PC-9 (cell line): ENCODE data around the gene LRMDA. TPM values are rescaled to one million over a fixed set of nuclear protein-coding genes. Genes with fewer than 3 reads are reported as not detected.

Experiments used
- BruUV-seq: library from RNA; stranded (reverse); fragments of 400-500 nt; replicated peaks from 2 replicates; lab custom pipeline; 2021; lab: Mats Ljungman, UMichigan
- CTCF ChIA-PET: fragments of 300-600 bp; sonication (Branson Sonifier 250); formaldehyde crosslinking; loops from one replicate; lab custom pipeline; 2022; ENCODE audit warnings: antibody characterized with exemption; lab: Charles Lee
- POLR2A ChIA-PET: fragments of 300-600 bp; sonication (Branson Sonifier 250); formaldehyde crosslinking; loops from one replicate; lab custom pipeline; 2022; ENCODE audit warnings: antibody characterized with exemption; ENCODE audit not compliant: unreplicated experiment; lab: Charles Lee
- DNase-seq, 2 experiments: peaks; one replicate each; pipeline versions ENCODE4 v3.0.0 to v3.0.0-alpha.2; 2015 to 2022; ENCODE audit warnings: mixed read lengths in 1 of 2
- H2AFZ ChIP-seq: fragments of 200-600 bp; sonication (generic); 2 replicates; pipeline ENCODE4 v1.8.1; 2017; ENCODE audit warnings: antibody characterized with exemption
- H3F3A ChIP-seq: fragments of 200-600 bp; sonication (generic); 2 replicates; pipeline ENCODE4 v1.8.1; 2017; ENCODE audit warnings: antibody characterized with exemption, mild to moderate bottlenecking, low read depth; ENCODE audit not compliant: insufficient read depth
- H3K27ac ChIP-seq: fragments of 200-600 bp; sonication (generic); 2 replicates; pipeline ENCODE4 v1.6.1; 2016; ENCODE audit warnings: mixed run types
- H3K27me3 ChIP-seq: fragments of 200-600 bp; sonication (generic); 2 replicates; pipeline ENCODE4 v1.6.1; 2016; ENCODE audit warnings: low read depth, mixed run types; ENCODE audit not compliant: insufficient read depth
- H3K36me3 ChIP-seq: fragments of 200-600 bp; sonication (generic); 2 replicates; pipeline ENCODE4 v1.6.1; 2016; ENCODE audit warnings: low read depth, mixed run types
- H3K4me1 ChIP-seq: fragments of 200-600 bp; sonication (generic); replicated peaks from 2 replicates; pipeline ENCODE4 v1.6.1; 2016; ENCODE audit warnings: mixed run types; ENCODE audit not compliant: insufficient read depth
- H3K4me2 ChIP-seq: fragments of 200-600 bp; sonication (generic); 2 replicates; pipeline ENCODE4 v1.6.1; 2017; ENCODE audit warnings: mixed run types
- H3K4me3 ChIP-seq: fragments of 200-600 bp; sonication (generic); 2 replicates; pipeline ENCODE4 v1.6.1; 2016; ENCODE audit warnings: mixed run types
- H3K79me2 ChIP-seq: fragments of 200-600 bp; sonication (generic); 2 replicates; pipeline ENCODE4 v1.6.1; 2017; ENCODE audit warnings: low read depth, mixed run types
- H3K9me2 ChIP-seq: fragments of 200-600 bp; sonication (generic); 2 replicates; pipeline ENCODE4 v1.8.1; 2017; ENCODE audit warnings: mild to moderate bottlenecking; ENCODE audit not compliant: insufficient read depth
- H3K9me3 ChIP-seq: fragments of 200-600 bp; sonication (generic); 2 replicates; pipeline ENCODE4 v1.8.1; 2016; ENCODE audit warnings: low read depth; ENCODE audit not compliant: insufficient read depth
- H4K20me1 ChIP-seq: fragments of 200-600 bp; sonication (generic); 2 replicates; pipeline ENCODE4 v1.8.1; 2017; ENCODE audit not compliant: insufficient read depth
- CTCF ChIP-seq: fragments of 200-600 bp; sonication (generic); conservative IDR thresholded peaks from 2 replicates; pipeline ENCODE4 v1.6.1; 2017; ENCODE audit warnings: mixed run types, antibody characterized with exemption, mild to moderate bottlenecking, moderate library complexity
- EZH2 ChIP-seq: fragments of 200-600 bp; sonication (generic); IDR thresholded peaks from 2 replicates; pipeline ENCODE4 v1.8.0; 2017; ENCODE audit warnings: antibody characterized with exemption, low read depth
- intact Hi-C: fragments of 100-400 bp; cut with micrococcal nuclease; formaldehyde crosslinking; loops from one replicate; pipeline ENCODE4 v1.10.0; 2022; ENCODE audit not compliant: unreplicated experiment
- total RNA-seq: library from RNA; stranded (reverse); gene quantifications from 2 replicates; pipeline ENCODE4 v1.2.3, GENCODE V29; 2021

Gene LRMDA
- total RNA-seq, 1 experiment from 2014 or later, result not detected

GRCh38 chr10:76337641-76338040 lies 906.2 kb downstream of the LRMDA start:
- Histone ChIP-seq H3K27ac (no peak overlapping the region), H3K9me2 (no peaks in the 10 kb centered on the region; the same call in 1 of the 2 replicates), H3K36me3 (no peaks in the 10 kb centered on the region), H3K4me2 (no peak overlapping the region), H3F3A (no peaks in the 10 kb centered on the region), H2AFZ (no peak overlapping the region), H3K4me1 (no peaks in the 10 kb centered on the region), H3K4me3 (no peak overlapping the region), H3K9me3 (peaks cover 6% of the 10 kb centered on the region; the same call in 1 of the 2 replicates), H4K20me1 (no peaks in the 10 kb centered on the region), H3K79me2 (no peaks in the 10 kb centered on the region), H3K27me3 (no peaks in the 10 kb centered on the region)
- BruUV-seq, result no TSS peak
- no peak for DNase-seq
- intact Hi-C loops, result loop anchor here (10.0 kb wide), 1 partner anchor 97 kb away; no protein-coding TSS in a partner anchor
- CTCF ChIA-PET, result interaction anchor here (0.7 kb wide), 1 partner anchor 282 kb away, joined by 5 read pairs; no protein-coding TSS in a partner anchor
- TF ChIP-seq CTCF, result no peak
- TF ChIP-seq EZH2, result no peak
- POLR2A ChIA-PET, result no interaction called here

GRCh38 chr10:76338187-76338586 lies 906.8 kb downstream of the LRMDA start:
- Histone ChIP-seq H3K9me3 (peaks cover 6% of the 10 kb centered on the region; the same call in 1 of the 2 replicates), H3K4me1 (no peaks in the 10 kb centered on the region), H3K79me2 (no peaks in the 10 kb centered on the region), H3K27me3 (no peaks in the 10 kb centered on the region), H2AFZ (no peak overlapping the region), H3K4me2 (no peak overlapping the region), H3K4me3 (no peak overlapping the region), H3F3A (no peaks in the 10 kb centered on the region), H3K9me2 (no peaks in the 10 kb centered on the region; the same call in 1 of the 2 replicates), H3K36me3 (no peaks in the 10 kb centered on the region), H4K20me1 (no peaks in the 10 kb centered on the region), H3K27ac (no peak overlapping the region)
- no peak for DNase-seq
- intact Hi-C loops, result loop anchor here (10.0 kb wide), 1 partner anchor 97 kb away; no protein-coding TSS in a partner anchor
- no TSS peak for BruUV-seq
- ChIA-PET CTCF (no interaction called here), POLR2A (no interaction called here)
- no peak for TF ChIP-seq EZH2
- no peak for TF ChIP-seq CTCF

- TF ChIP-seq CTCF (no peak), EZH2 (no peak)
- Histone ChIP-seq H3K79me2 (no peaks in the 10 kb centered on the region), H3K9me2 (no peaks in the 10 kb centered on the region; the same call in 1 of the 2 replicates), H3K36me3 (no peaks in the 10 kb centered on the region), H3K27me3 (no peaks in the 10 kb centered on the region), H3K4me1 (no peaks in the 10 kb centered on the region), H2AFZ (no peak overlapping the region), H3F3A (no peaks in the 10 kb centered on the region), H3K27ac (no peak overlapping the region), H3K4me3 (no peak overlapping the region), H3K4me2 (no peak overlapping the region), H3K9me3 (peaks cover 6% of the 10 kb centered on the region; the same call in 1 of the 2 replicates), H4K20me1 (no peaks in the 10 kb centered on the region)
- DNase-seq, result no peak
- ChIA-PET CTCF (no interaction called here), POLR2A (no interaction called here)
- BruUV-seq, result no TSS peak
- intact Hi-C loops, result no loop called here
Observed at GRCh38 chr10:76341740-76342139, 910.3 kb downstream of the LRMDA start.
